Right lobe of liver (tissue), 4 donors: ENCODE results near the gene ASH1L.

Experiments used
- POLR2A ChIP-seq: fragments of 450-650 bp; IDR thresholded peaks from one replicate; pipeline ENCODE4 v1.6.1; 2017; ENCODE audit warnings: antibody characterized with exemption, mild to moderate bottlenecking
- TF ChIP-seq, protein P1 (sequence below), 4 donors: fragments of 200-600 bp in 3 of 4; fragments of 450-650 bp in 1 of 4; IDR thresholded peaks; one replicate each; pipeline versions ENCODE4 v1.5.1 to v1.8.0; 2016 to 2022; ENCODE audit warnings: antibody characterized with exemption in 4 of 4, mild to moderate bottlenecking in 2 of 4
- donor health status: DM: no; HTN: no; CAD: no.
- donor health status: DM: no; HTN: no; CAD: no.
- donor health status: DM: no; HTN: yes; CAD: no.

DNA sequence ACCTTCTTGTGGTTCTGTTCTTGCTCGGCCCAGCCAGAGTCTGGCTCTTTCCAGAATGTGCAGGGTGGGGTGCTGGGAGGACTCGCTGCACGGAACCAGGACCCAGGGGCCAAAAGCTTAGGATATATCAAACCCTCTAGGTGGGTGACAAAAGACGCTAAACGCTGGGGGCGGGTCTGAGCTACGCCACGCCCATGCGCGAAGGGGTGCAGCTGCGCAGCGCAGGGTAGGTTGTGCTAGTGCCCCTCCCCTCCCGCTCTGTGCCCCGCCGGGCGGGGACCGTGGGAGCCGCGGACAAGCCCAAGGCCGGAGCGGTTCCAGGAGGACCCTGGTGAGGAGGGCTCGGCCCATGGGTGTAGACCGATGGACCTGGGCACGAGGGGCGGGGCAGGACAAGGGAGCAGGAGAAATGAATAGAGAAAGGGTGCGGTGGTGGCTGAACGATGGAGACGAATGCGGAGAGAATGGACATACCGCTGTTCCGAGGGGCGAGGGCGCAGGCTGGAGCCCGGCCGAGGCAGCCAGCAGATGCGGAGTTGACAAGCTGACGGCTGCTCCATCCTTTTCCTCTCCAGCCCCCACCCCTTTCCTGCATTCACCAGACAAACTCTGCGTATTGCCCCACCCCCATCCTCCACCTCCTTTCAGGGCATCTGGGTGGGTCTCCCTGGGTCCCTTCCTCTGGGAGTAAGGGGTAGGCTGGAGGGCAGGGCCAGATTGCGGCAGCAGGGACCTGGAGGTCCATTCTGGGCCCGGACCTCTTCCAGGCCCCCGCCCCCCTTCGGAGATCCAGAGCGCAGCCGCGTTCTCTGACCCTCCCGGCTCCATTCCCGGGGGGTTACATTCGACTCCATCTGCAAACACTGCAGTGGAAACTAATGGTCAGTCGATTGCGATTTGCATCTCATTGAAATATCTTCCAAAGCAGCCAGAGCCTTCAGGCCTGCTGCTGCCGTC is 241.7 kb downstream of the ASH1L start, which contains the start of gene RUSC1:
- TF ChIP-seq POLR2A = no peak
- TF ChIP-seq, protein P1, sequence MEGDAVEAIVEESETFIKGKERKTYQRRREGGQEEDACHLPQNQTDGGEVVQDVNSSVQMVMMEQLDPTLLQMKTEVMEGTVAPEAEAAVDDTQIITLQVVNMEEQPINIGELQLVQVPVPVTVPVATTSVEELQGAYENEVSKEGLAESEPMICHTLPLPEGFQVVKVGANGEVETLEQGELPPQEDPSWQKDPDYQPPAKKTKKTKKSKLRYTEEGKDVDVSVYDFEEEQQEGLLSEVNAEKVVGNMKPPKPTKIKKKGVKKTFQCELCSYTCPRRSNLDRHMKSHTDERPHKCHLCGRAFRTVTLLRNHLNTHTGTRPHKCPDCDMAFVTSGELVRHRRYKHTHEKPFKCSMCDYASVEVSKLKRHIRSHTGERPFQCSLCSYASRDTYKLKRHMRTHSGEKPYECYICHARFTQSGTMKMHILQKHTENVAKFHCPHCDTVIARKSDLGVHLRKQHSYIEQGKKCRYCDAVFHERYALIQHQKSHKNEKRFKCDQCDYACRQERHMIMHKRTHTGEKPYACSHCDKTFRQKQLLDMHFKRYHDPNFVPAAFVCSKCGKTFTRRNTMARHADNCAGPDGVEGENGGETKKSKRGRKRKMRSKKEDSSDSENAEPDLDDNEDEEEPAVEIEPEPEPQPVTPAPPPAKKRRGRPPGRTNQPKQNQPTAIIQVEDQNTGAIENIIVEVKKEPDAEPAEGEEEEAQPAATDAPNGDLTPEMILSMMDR (IDR thresholded peaks at IDR 0.05) = no peak
